RWPE1 (cell line): Measurements from ENCODE around the gene PTEN.
A peak's percentile ranks its signal among the peaks of the same experiment; 100 is the strongest.
"Not testable (repeated sequence)": the region's sequence is repeated elsewhere in the genome, so short reads cannot be mapped to it uniquely, and the experiment has no call there.

Experiments used
- CTCF ChIA-PET: fragments of 350-600 bp; sonication (Branson Sonifier 250); formaldehyde crosslinking; extraction: SDS; loops from one replicate; lab custom pipeline; 2021; lab: Yijun Ruan, JAX
- POLR2A ChIA-PET: fragments of 400-600 bp; formaldehyde crosslinking; extraction: SDS; loops from one replicate; lab custom pipeline; 2020; ENCODE audit warnings: antibody characterized with exemption; ENCODE audit not compliant: low non-redundant PET; lab: Yijun Ruan, JAX
- DNase-seq: peaks from one replicate; pipeline ENCODE4 v3.0.0; 2012; ENCODE audit warnings: low spot score
- H3K27ac ChIP-seq: fragments of 450-650 bp; 2 replicates; pipeline ENCODE4 v1.5.1; 2017
- CTCF ChIP-seq: fragments of 450-650 bp; conservative IDR thresholded peaks from 2 replicates; pipeline ENCODE4 v1.5.1; 2017; ENCODE audit warnings: low read depth, mild to moderate bottlenecking

PTEN gene

GRCh38 chr10:87819289-87819585 is 44.2 kb upstream of the PTEN start:
- H3K27ac ChIP-seq: peak overlapping the region; percentile 90
- no peak for TF ChIP-seq CTCF
- DNase-seq: no peak
- CTCF ChIA-PET: interaction anchor here (0.6 to 1.9 kb wide), 4 partner anchors 11 to 570 kb away, joined by 3 to 7 read pairs (median 4); no protein-coding TSS in a partner anchor
- POLR2A ChIA-PET: interaction anchor here (0.9 kb wide), 1 partner anchor 43 kb away, joined by 6 read pairs; no protein-coding TSS in a partner anchor

GRCh38 chr10:87826653-87827052 is 36.8 kb upstream of the PTEN start:
- ChIA-PET POLR2A (interaction anchor here (0.6 kb wide), 1 partner anchor 1800 kb away, joined by 5 read pairs; no protein-coding TSS in a partner anchor), CTCF (interaction anchor here (0.6 kb wide), 1 partner anchor 723 kb away, joined by 6 read pairs; no protein-coding TSS in a partner anchor)
- no peak for TF ChIP-seq CTCF
- DNase-seq: no peak
- no peak overlapping the region for H3K27ac ChIP-seq

- ChIA-PET POLR2A (interaction anchor here (0.6 kb wide), 1 partner anchor 334 kb away, joined by 3 read pairs; no protein-coding TSS in a partner anchor), CTCF (interaction anchor here (0.7 kb wide), 1 partner anchor 288 kb away, joined by 8 read pairs; no protein-coding TSS in a partner anchor)
- no peak overlapping the region for H3K27ac ChIP-seq
- no peak for TF ChIP-seq CTCF
- DNase-seq: no peak
These were observed 35.7 kb upstream of the PTEN start for GRCh38 chr10:87827681-87828080.

- H3K27ac ChIP-seq, DNase-seq, POLR2A ChIA-PET: not testable (repeated sequence)
- CTCF ChIA-PET: interaction anchor here (0.6 to 0.7 kb wide), 2 partner anchors 54 to 561 kb away, joined by 3 to 4 read pairs; no protein-coding TSS in a partner anchor
These were observed 34.4 kb upstream of the PTEN start for GRCh38 chr10:87829051-87829450.

- POLR2A ChIA-PET: no interaction called here
- CTCF ChIA-PET: interaction anchor here (0.5 to 2.3 kb wide), 2 partner anchors 12 to 55 kb away, joined by 3 to 7 read pairs; partner anchors contain the start of gene ATAD1
- no peak overlapping the region for H3K27ac ChIP-seq
- DNase-seq: no peak
- TF ChIP-seq CTCF: no peak
These were observed 33.3 kb upstream of the PTEN start for GRCh38 chr10:87829986-87830729.

- DNase-seq: no peak
- H3K27ac ChIP-seq: no peak overlapping the region
- ChIA-PET POLR2A (no interaction called here), CTCF (no interaction called here)
- no peak for TF ChIP-seq CTCF
These were observed 27.3 kb upstream of the PTEN start for GRCh38 chr10:87836098-87836497.

GRCh38 chr10:87837445-87837844 is 26.0 kb upstream of the PTEN start:
- POLR2A ChIA-PET: no interaction called here
- TF ChIP-seq CTCF: no peak
- CTCF ChIA-PET: no interaction called here
- no peak for DNase-seq
- no peak overlapping the region for H3K27ac ChIP-seq
